ENCODE results near the gene C5AR1.
A peak's percentile ranks its signal among the peaks of the same experiment; 100 is the strongest.
"Not testable (repeated sequence)": the region's sequence is repeated elsewhere in the genome, so short reads cannot be mapped to it uniquely, and the experiment has no call there.

C5AR1 gene

GRCh38 chr19:47309608-47310007 is at the start of gene C5AR1:
Gene C5AR1 (plus strand): TSS chr19:47309861. CDS start chr19:47309896, 35 bp downstream.
- no peak for DNase-seq (ENCODE audit: low spot score)

GRCh38 chr19:47260476-47260875 is 49.2 kb upstream of the C5AR1 start:
- DNase-seq (ENCODE audit: low spot score): no peak

- DNase-seq (ENCODE audit: low spot score): not testable (repeated sequence)
These were observed 47.5 kb upstream of the C5AR1 start for GRCh38 chr19:47261946-47262793.

- no peak for DNase-seq (ENCODE audit: low spot score)
These were observed 45.0 kb upstream of the C5AR1 start for GRCh38 chr19:47264629-47265028.

GRCh38 chr19:47266401-47266941 is 43.2 kb upstream of the C5AR1 start:
- no peak for DNase-seq (ENCODE audit: low spot score)

- DNase-seq (ENCODE audit: low spot score): no peak
These were observed 42.3 kb upstream of the C5AR1 start for GRCh38 chr19:47267350-47267759.

- no peak for DNase-seq (ENCODE audit: low spot score)
These were observed 41.6 kb upstream of the C5AR1 start for GRCh38 chr19:47268028-47268427.

GRCh38 chr19:47269596-47269995 is 40.1 kb upstream of the C5AR1 start:
- no peak for DNase-seq (ENCODE audit: low spot score)

GRCh38 chr19:47270408-47270807 is 39.3 kb upstream of the C5AR1 start:
- DNase-seq (ENCODE audit: low spot score): no peak

- DNase-seq (ENCODE audit: low spot score): no peak
These were observed 37.7 kb upstream of the C5AR1 start for GRCh38 chr19:47271949-47272348.

GRCh38 chr19:47272448-47273312 is 37.0 kb upstream of the C5AR1 start:
- DNase-seq (ENCODE audit: low spot score): peak; percentile 58

- peak; percentile 93 for DNase-seq (ENCODE audit: low spot score)
These were observed 36.2 kb upstream of the C5AR1 start for GRCh38 chr19:47273313-47274070.

GRCh38 chr19:47274071-47274890 is 35.4 kb upstream of the C5AR1 start, which contains the start of gene INAFM1:
Gene INAFM1 (plus strand): TSS chr19:47274885. CDS start chr19:47274920, 35 bp downstream.
- DNase-seq (ENCODE audit: low spot score): peak; percentile 95

GRCh38 chr19:47274891-47275761 is 34.5 kb upstream of the C5AR1 start:
- peak; percentile 11 for DNase-seq (ENCODE audit: low spot score)

- peak; percentile 32 for DNase-seq (ENCODE audit: low spot score)
These were observed 33.7 kb upstream of the C5AR1 start for GRCh38 chr19:47275791-47276461.

GRCh38 chr19:47276513-47276912 is 33.1 kb upstream of the C5AR1 start:
- DNase-seq (ENCODE audit: low spot score): not testable (repeated sequence)

GRCh38 chr19:47280183-47280797 is 29.4 kb upstream of the C5AR1 start:
- DNase-seq (ENCODE audit: low spot score): peak; percentile 23

GRCh38 chr19:47283405-47284059 is 26.1 kb upstream of the C5AR1 start:
- DNase-seq (ENCODE audit: low spot score): no peak

Data from AG20443 (cell line).